Mesodermal cell (in vitro differentiated cells): ENCODE measurements around the gene LMAN2.

Experiments
- H3K27ac ChIP-seq: 2 replicates; pipeline ENCODE4 v1.7.0; 2013; ENCODE audit warnings: mild to moderate bottlenecking, low read depth, low read length, moderate library complexity; ENCODE audit not compliant: severe bottlenecking
- H3K36me3 ChIP-seq: 2 replicates; pipeline ENCODE4 v1.7.1; 2013; ENCODE audit warnings: mild to moderate bottlenecking, low read length, moderate library complexity; ENCODE audit not compliant: control insufficient read depth, insufficient read depth
- H3K4me1 ChIP-seq: one replicate; pipeline ENCODE4 v1.7.1; 2013; ENCODE audit warnings: mild to moderate bottlenecking, low read length; ENCODE audit not compliant: insufficient read depth, control insufficient read depth, poor library complexity, severe bottlenecking
- H3K4me3 ChIP-seq: 2 replicates; pipeline ENCODE4 v1.7.0; 2013; ENCODE audit warnings: low read length, control low read depth, mild to moderate bottlenecking; ENCODE audit not compliant: insufficient read depth, poor library complexity, severe bottlenecking; ENCODE audit errors: extremely low read depth
- H3K9me3 ChIP-seq: 2 replicates; pipeline ENCODE4 v1.7.1; 2013; ENCODE audit warnings: mild to moderate bottlenecking, low read length, moderate library complexity; ENCODE audit not compliant: control insufficient read depth
- WGBS, 2 experiments: methylation state at CpG; one replicate each; pipeline ENCODE4 v1.1.5; 2013; ENCODE audit warnings: missing lambda C conversion rate in 2 of 2; ENCODE audit not compliant: insufficient coverage in 2 of 2; 5-methylcytosine and 5-hydroxymethylcytosine counted together

LMAN2 gene

DNA sequence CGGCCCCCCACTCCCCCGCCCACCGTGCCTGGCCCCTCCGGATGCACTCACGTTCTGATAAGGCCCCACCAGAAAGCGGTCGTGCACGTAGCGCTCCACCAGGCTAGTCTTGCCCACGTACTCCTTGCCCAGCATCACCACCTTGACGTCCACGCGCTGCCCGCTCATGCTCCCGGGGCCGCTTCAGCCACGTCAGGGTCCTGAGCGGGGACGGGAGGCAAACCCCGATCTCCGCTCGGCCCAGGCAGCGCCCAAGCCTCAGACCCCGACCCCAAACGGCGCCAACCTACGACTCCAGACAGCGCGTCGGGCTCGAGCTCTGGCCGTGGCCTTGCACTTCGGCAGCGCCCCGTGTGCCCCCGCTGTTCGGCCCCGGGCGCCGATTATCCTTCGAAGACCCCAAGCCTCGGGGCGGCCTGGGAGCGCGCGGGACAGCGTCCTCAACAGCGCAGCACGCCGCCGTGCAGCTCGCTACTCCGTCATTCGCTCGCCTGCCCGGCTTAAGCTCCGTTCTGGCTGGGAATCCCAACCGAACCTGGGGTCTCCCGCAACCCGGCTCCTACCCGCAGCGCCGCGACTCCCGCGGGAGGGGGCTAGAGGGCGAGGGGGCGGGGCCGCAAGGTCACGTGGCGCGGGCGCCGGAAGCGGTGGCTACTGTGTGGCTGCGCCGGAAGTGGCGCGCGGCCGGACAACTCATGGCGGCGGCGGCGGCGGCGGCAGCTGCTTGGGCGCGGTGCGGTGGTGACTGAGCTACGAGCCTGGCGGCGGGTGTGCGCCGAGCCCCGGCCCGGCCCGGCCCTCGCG, 48.1 kb downstream of the LMAN2 start, which contains the start of the genes PRELID1 and RAB24:
Gene PRELID1, plus strand, starts transcription at position 679 of the 804 bp plus-strand sequence. CDS start 187 bp downstream, outside the sequence.
Gene RAB24, minus strand, starts transcription at position 599 of the 804 bp plus-strand sequence. Its CDS starts 431 bp downstream, at position 168.
- Histone ChIP-seq H3K27ac (peak within 1 kb of the TSS; percentile 67), H3K4me3 (peak within 1 kb of the TSS; percentile 83), H3K36me3 (peaks cover 41% of the 10 kb centered on the region), H3K9me3 (no peaks in the 10 kb centered on the region), H3K4me1 (peaks cover 24% of the 10 kb centered on the region)
- WGBS, 2 experiments, result 0% methylated on average over 86 to 95 of the region's 100 CpGs

- no peak overlapping the region for H3K27ac ChIP-seq
- peak overlapping the region; percentile 83 for H3K4me3 ChIP-seq
- H3K9me3 ChIP-seq, result no peaks in the 10 kb centered on the region
- peaks cover 24% of the 10 kb centered on the region for H3K4me1 ChIP-seq
- WGBS, 2 experiments, result 50 to 53% methylated on average over 22 to 23 of the region's 24 CpGs
- H3K36me3 ChIP-seq, result peaks cover 43% of the 10 kb centered on the region
These were observed 48.9 kb downstream of the LMAN2 start for GRCh38 chr5:177302354-177303110.

- Histone ChIP-seq H3K4me1 (peaks cover 24% of the 10 kb centered on the region), H3K9me3 (no peaks in the 10 kb centered on the region), H3K36me3 (peaks cover 46% of the 10 kb centered on the region), H3K4me3 (no peak overlapping the region), H3K27ac (no peak overlapping the region)
- WGBS, 2 experiments, result 90 to 100% methylated on average over 5 to 7 of the region's 7 CpGs
These were observed 49.8 kb downstream of the LMAN2 start for GRCh38 chr5:177301503-177302165.

GRCh38 chr5:177300951-177301350, 50.5 kb downstream of the LMAN2 start:
- H3K4me1 ChIP-seq, result peaks cover 25% of the 10 kb centered on the region
- H3K4me3 ChIP-seq, result no peak overlapping the region
- peak overlapping the region; percentile 62 for H3K27ac ChIP-seq
- WGBS, 2 experiments, result 100% methylated on average over 2 of the region's 2 CpGs; no CpG with 5 or more reads in 1 of the 2 experiments
- no peaks in the 10 kb centered on the region for H3K9me3 ChIP-seq
- H3K36me3 ChIP-seq, result peaks cover 49% of the 10 kb centered on the region

DNA sequence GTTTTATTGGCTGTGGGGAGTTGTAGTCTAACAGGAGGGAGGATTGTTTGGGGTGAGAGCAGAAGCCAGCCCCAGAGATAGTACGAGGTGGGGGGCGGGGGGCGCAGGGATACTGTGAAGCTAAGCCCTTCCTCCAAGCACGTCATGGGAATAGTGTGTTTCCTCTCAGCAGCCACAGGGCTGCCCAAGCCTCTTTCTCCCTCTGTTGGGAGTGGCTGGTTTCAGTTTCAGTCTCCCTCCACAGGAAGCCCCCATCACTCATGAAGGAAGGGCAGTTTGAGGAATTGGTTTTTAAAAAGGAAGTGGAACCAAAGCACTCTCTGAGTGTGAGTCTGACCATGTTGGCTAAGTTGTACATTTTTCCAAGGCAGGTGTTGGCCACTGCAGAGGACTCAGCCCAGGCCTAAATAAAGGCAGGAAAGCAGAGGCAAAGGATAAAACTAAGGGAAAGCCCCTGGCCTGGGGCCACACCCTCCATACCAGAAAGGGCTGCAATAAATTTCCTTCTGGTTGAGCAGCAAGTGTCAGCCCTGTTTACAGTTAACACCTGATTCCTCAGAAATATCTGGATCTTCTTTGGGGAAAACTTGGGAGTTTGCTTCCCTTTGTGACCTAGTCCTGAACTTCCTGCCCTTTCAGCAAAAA, 51.1 kb downstream of the LMAN2 start:
- H3K9me3 ChIP-seq, result no peaks in the 10 kb centered on the region
- no peak overlapping the region for H3K4me3 ChIP-seq
- peaks cover 49% of the 10 kb centered on the region for H3K36me3 ChIP-seq
- peak overlapping the region; percentile 62 for H3K27ac ChIP-seq
- WGBS, 2 experiments, result 50 to 82% methylated on average over 3 to 4 of the region's 4 CpGs
- peaks cover 26% of the 10 kb centered on the region for H3K4me1 ChIP-seq

GRCh38 chr5:177299697-177300096, 51.8 kb downstream of the LMAN2 start:
- WGBS, 2 experiments, result 93 to 98% methylated on average over 3 to 9 of the region's 9 CpGs
- H3K27ac ChIP-seq, result no peak overlapping the region
- no peaks in the 10 kb centered on the region for H3K9me3 ChIP-seq
- H3K4me3 ChIP-seq, result no peak overlapping the region
- H3K4me1 ChIP-seq, result peaks cover 21% of the 10 kb centered on the region
- H3K36me3 ChIP-seq, result peaks cover 49% of the 10 kb centered on the region

DNA sequence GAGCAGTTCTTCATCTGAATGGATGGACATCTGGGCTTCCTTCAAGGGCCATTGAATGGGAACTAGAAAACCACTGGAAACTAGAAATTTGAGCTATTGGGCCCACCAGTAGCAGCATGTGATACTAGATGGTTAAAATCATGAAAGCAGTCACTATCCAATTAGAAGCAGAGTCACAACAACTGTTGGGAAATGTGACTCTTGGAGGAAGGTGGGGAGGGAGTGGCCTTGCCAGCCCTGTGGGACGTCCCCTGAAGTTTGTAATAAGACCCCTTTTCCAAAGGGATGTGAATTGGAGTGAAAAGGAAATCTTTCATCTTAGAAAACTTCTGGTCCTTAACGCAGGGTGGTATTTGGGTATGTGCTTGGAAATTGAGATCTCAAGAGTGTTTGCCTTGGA, 53.5 kb downstream of the LMAN2 start:
- Histone ChIP-seq H3K27ac (no peak overlapping the region), H3K36me3 (peaks cover 64% of the 10 kb centered on the region), H3K4me3 (no peak overlapping the region), H3K4me1 (peaks cover 19% of the 10 kb centered on the region), H3K9me3 (no peaks in the 10 kb centered on the region)
- WGBS, 2 experiments, result 90 to 94% methylated on average over 2 of the region's 2 CpGs

GRCh38 chr5:177296581-177296980, 54.9 kb downstream of the LMAN2 start:
- H3K4me3 ChIP-seq, result no peak overlapping the region
- no peak overlapping the region for H3K27ac ChIP-seq
- H3K36me3 ChIP-seq, result peaks cover 75% of the 10 kb centered on the region
- H3K4me1 ChIP-seq, result peaks cover 16% of the 10 kb centered on the region
- 93 to 100% methylated on average over 4 of the region's 4 CpGs for WGBS, 2 experiments
- no peaks in the 10 kb centered on the region for H3K9me3 ChIP-seq

GRCh38 chr5:177295924-177296323, 55.5 kb downstream of the LMAN2 start:
- Histone ChIP-seq H3K4me3 (no peak overlapping the region), H3K27ac (no peak overlapping the region), H3K9me3 (no peaks in the 10 kb centered on the region), H3K36me3 (peaks cover 77% of the 10 kb centered on the region), H3K4me1 (peaks cover 14% of the 10 kb centered on the region)
- 98% methylated on average over 8 to 9 of the region's 9 CpGs for WGBS, 2 experiments

- 95 to 100% methylated on average over 1 to 3 of the region's 3 CpGs for WGBS, 2 experiments
- Histone ChIP-seq H3K4me1 (peaks cover 7% of the 10 kb centered on the region), H3K9me3 (no peaks in the 10 kb centered on the region), H3K27ac (no peak overlapping the region), H3K36me3 (peaks cover 89% of the 10 kb centered on the region), H3K4me3 (no peak overlapping the region)
These were observed 56.8 kb downstream of the LMAN2 start for GRCh38 chr5:177294632-177295031.
